ENCODE results near the gene PRR27. TPM values are rescaled to one million over a fixed set of nuclear protein-coding genes. Genes with fewer than 3 reads are reported as not detected.
A peak's percentile ranks its signal among the peaks of the same experiment; 100 is the strongest.

PRR27 gene
- 0.15 TPM for polyA plus RNA-seq (ENCODE audit: insufficient read length)
- long read RNA-seq, donor 1 = 0 reads
- long read RNA-seq, donor 2 = 0 reads
- long read RNA-seq, donor 3 = 0 reads
- long read RNA-seq, donor 4 = 0 reads
- long read RNA-seq, donor 5 = 0 reads
- long read RNA-seq, donor 6 = 0 reads
- long read RNA-seq, donor 7 = 0 reads
- long read RNA-seq, donor 8 = 0 reads

DNA sequence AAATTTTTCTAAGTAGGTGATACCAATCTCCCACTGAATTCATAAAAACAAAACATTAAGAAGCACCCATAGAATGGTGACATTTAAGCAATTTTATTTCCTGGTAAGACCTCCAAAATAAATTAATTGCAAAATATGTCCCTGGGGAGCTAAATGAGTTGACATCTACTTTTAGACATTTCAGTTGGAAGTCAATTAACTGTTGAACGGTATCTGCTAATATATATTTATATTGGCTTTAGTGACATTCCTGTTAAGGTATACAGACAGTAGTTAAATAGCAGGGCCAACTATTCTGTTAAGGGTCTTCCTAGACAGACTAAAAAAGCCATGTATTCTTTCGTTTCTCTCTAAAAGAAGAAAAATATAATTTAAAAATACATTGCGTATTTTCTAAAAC lies at the start of gene PRR27:
Gene PRR27 (plus strand): TSS at position 301 of the 400 bp plus-strand sequence. CDS start 139 bp downstream, outside the sequence.
- no peak for DNase-seq

DNA sequence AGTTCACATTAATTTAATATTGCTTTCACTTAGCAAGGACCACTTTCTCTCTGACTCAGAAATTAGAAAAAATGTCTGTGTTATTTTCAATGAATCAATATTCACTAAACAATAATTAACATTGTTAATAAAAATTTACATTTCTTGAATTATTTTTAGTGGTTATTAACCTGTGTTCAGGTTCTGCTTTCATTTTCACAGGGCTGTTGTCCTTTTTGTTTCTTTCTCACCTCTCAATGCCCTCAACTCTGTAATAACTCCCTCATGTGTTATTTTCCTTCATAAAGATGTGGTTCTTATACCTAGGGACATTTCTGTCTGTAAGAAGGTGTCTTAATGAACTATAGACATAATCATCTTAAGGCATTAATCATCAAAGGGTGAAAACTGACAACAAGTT lies 43.1 kb upstream of the PRR27 start:
- no peak for DNase-seq

DNA sequence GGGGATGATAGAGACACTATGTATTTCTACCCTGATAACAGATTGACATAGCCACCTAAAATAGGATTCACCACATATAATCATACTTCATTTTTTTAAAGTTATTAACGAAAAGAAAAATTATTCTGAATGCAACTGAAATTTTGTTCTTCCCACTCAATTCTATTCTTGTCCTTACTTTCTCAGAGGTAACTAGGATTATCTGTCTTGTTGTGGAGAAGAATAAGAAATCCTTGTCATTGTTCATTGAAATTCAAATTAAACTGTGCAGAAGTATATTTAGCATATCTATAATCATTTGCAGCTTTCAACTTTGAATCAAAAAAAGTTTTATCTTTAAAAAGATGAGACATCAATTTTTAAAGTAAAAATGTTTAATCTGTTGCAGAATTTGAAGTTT lies 40.4 kb upstream of the PRR27 start:
- DNase-seq = no peak

DNA sequence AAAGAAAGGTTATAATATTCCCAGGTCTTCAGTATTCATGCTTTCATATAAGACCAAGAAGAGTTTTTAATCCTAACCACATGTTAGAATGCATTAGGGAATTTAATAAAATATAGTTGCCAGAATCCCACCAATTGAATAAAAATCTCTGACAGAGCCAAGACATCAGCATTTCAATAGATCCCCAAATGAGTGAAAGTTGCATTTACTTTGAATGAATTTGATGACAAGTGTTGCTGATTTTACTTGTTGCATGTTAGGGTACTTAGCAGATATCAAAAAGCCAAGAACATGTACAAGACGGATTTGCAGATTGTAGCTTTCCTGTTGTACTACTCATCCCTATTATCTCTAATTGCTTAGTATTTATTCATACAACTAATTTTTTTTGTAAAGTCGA lies 39.9 kb upstream of the PRR27 start:
- DNase-seq = no peak

DNA sequence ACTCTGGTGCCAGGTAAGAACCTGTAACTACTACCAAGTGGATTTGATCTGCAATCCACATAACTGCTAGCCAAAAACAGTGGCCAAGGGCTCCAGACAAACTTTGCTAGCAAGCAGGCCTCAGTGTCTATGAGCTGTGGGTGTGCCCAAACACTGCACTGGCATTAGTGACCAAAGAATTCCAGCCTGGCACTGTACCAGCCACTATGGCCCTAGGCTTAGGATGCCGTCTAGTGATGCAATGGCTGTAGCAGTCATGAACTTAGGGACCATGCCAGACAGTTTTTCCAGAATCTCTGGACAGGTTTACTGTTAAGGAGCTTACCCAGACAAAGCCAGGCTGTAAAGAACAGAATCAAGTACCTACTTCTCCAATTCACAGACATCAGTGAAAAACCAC lies 33.7 kb upstream of the PRR27 start:
- no peak for DNase-seq

DNA sequence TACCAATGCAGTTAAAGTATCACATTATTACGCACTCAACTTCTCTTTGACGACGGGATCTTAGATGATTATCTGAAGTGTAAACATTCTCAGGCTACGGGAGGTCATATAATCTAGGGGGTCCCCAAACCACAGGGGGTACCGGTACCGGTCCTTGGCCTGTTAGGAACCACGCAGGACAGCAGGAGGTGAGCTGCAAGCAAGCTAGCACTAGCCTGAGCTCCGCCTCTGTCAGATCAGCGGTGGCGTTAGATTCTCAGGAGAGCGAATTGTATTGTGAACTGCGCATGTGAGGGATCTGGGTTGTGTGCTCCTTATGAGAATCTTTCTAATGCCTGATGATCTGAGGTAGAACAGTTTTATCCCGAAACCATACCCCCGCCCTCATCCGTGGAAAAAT lies 20.6 kb upstream of the PRR27 start:
- DNase-seq = no peak

DNA sequence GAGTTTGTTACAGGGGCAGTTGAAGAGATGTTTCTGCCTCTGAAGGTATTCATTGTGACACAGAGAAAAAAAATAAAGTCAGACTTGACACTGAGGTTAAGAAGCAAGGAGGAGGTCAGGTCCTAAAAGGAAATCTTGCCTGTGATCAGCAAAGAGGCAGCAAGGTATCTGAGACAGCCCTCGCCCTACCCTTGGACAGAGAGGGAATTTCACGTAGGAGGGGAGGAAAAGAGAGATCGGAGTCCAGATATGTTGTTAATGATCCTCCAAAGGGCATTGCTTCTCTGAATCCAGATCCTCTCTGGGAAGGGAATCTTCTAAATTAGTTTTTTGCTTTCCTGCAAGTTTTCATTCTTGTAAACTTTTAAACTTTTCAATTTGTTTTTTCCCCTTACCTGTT lies 15.3 kb upstream of the PRR27 start:
- no peak for DNase-seq

DNA sequence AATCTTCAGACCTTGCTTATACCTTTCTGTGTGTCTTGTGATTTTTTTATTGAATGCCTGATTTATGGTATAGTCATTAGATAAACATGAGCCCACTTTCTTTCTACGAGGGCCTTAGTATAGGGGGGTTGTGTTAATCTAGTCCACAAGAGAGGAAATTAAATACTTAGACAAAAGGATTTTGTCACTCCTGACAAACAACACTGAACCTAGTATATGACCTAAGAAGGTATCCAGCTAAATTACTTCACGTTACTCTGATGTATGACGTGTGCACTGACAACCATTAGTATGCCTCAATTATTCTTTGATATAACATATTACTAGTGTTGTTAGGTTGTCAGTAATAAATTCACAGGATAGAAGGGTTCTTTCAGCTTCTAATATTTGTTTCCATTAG lies 2.8 kb upstream of the PRR27 start:
- DNase-seq = no peak

DNA sequence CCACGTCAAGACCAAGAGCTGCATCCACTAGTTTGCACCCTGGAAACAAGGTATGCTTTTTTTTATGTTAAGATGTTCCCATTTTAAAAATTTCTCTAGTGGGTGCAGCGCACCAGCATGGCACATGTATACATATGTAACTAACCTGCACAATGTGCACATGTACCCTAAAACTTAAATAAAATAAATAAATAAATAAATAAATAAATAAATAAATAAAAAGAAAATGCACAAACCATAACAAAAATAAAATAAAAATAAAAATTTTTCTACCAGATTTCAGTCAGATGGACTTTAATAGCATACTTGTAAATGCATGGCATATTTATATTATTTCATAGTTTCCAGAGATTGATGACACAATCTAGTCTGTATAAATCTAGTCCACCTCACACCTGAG lies 1.9 kb upstream of the PRR27 start:
- no peak for DNase-seq

DNA sequence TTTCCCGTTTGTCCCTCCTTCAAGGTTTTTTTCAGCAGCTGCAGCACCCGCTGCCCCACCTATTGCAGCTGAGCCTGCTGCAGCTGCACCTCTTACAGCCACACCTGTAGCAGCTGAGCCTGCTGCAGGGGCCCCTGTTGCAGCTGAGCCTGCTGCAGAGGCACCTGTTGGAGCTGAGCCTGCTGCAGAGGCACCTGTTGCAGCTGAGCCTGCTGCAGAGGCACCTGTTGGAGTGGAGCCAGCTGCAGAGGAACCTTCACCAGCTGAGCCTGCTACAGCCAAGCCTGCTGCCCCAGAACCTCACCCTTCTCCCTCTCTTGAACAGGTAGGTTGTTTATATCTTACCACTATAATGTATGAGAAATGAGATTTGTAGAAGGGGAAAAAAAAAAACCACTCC lies 4.5 kb downstream of the PRR27 start:
- no peak for DNase-seq

DNA sequence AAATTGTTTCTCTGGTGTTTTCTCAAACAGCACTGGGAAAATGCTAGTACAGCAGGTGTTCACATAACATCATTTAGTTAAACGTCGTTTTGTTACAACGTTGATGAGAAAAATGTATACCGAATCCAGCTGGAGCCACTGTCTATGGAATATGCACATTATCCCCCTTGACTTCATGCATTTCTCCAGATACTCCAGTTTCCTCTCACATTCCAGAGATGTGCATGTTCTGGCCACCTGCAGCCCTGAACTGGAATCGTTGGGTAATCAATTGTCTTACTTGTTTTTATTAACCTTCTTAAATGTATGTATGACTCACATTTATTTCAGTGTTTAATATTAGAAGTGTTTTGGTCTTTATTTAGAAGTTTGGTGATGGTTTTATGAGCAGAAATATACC lies 23.1 kb downstream of the PRR27 start:
- no peak for DNase-seq

DNA sequence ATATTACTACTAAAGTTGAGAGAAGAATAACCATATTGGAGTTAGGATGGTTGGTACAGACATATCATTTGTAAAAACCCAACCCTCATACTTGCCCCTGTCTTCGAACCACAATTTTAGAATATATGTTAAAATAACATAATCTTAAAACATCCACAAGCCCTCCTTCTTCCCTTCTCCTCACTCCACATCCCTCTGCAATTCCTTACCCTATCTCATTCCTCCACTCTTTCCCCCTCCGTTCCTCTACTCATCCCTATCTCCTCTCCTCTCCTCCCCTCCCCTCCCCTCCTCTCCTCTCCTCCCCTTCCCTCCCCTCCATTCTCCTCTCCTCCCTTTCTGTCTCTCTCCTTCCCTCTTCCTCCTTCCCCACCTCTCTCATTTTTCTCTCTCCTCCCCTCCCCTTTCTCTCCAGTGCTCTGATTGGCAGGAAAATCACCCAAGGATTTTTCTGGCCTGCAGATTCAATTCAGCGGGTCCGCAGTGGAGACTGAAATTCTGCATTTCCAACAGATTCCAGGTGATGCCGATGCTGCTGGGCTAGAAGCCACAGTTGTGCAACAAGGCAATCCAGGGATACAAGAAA lies 24.1 kb downstream of the PRR27 start:
- DNase-seq = no peak

DNA sequence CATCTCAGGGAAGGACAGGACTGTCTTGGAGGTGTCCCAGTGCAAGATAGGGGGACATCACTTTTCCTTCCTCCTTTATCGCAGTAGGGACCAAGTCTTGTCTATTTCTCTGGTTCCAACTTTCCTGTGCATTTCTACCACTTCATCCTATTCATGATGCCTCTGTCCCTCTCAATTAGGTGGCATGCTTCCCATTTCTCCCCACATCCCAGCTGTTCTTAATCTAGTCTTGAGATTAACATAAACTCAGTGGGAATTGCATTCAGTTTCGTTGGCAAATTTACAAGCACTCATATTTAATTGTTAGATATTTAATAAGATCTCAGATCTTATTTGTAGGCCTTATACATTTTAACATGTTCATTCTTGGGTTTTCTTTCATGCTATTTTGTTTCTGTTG lies 25.8 kb downstream of the PRR27 start:
- no peak for DNase-seq

DNA sequence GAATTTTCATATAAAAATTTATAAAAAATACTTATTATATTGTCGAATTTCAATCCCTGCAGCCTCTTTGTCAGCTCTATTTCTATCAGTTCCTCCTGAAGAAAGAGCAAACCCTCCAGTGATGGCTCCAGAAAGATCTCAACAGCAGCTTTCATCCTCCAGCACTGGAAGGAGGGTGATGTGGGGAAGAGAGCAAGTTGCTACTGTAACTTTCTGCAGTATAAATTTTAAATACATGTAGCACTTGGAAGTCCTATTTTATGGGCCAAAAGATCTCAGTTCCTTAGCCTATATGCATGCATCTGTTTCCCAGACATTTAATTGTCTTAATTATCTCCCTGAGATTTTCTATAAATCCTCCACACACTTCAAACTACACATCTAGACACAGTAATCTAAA lies 27.8 kb downstream of the PRR27 start:
- DNase-seq = no peak

DNA sequence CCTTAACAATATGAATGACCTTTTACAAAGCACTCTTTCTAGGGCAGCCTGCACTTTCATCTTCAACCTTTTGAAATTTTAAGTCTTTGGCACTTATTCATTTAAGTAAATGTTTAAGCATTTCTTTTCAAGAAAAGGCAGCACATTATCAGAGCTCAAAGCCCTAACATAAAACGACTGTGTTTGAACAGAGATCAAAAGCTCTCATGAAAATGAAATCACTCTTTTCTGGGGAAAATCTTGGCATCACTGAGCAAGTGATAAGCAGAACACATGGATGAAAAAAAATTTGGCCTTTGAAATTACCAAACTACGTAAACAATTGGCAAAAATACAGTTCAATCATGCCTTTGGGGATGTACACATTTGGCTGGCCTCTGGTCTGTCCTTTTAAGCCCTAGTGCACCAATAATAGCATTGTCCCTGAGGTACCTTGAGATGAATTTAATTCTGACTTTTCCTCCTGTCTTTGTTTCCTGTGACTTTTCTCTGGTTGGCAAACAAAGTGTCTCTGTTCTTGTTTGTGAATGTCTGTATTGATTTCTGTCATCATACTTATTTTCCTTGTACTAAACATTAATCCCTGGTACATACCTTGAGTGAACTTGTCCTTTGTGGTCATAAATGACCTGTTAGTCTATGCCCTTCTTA lies 28.6 kb downstream of the PRR27 start:
- no peak for DNase-seq

DNA sequence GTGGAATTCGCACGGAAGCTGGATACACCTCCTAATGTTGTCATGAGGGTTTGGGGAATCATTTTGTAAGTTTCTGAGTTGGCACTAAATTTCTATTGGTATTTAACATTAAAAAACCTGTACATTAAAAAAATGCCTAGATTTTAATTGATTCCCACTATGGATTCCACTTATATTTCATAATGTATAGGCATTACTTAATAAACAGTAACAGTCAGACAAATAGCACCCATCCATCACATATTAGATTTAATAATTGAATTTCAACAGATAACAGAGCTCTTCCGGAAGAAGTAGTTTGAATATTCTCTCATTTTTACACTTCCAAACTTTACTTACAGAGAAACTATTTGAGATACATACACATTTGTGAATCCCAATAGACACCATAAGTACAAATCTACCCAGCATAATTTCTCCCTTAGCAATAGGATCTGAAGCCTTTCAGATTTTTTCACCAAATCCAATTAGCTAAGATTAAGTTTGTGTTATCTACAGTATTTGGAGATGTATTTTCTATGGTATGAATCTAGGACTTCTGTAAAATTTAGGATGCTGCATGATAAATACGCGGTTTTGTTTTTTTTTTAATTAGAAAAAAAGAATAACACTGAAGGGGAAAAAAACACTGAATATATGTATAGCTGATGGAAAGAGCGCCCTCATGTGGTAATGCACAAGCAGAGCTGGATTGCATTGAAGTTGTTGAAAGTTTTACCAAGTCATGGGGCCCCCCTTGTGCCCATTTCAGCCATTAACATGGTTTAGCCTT lies 29.3 kb downstream of the PRR27 start:
- DNase-seq = peak; percentile 44

DNA sequence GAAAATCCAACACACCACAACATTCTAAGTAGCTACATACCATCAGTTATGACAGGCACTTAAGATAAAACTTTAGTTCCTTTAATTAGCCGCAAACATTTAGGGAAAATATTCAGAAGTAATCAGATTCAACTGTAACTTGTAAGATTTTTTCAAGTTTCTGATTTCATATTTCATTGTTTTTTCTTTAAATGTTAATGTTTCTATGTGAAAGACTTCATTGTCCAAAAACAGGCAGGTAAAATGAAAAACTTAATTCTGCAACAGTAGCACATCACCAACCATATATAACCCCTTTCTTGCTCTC lies 29.9 kb downstream of the PRR27 start:
- DNase-seq = no peak

DNA sequence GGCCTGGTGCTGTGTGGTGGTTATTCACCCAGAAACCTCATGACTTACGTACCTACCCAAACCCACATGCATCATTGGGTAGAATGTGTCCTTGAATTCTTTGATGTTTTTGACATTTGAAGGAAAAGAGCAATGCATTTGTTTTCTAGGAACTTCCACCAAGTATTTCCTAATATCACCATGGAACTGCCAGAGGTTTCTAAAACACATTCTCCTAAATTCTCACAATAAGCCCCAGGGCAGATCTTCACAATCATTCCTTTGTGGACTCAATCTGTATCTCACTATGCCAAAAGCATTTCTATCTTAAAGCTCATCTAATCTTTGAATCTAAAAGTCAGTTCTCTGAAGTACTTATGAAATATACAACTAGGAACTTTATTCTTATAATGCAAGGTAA lies 33.2 kb downstream of the PRR27 start:
- no peak for DNase-seq

DNA sequence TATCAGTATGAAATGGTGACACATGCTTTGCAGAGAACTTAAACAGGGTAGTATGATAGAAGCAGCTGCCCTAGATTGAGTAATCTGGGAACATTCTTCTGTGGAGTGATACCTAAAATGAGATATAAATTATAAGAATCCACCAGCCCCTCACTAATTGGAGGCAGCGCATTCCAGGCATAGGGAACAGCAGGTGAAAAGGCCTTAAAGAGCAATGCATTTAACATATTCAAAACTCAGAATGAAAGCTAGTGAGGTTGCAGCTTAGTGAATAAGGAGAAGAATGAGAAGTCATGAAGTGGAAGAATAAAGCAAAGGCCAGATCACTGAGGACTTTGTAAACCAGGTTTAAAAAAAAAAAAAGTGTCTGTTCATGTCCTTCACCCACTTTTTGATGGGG lies 36.5 kb downstream of the PRR27 start:
- DNase-seq = no peak

DNA sequence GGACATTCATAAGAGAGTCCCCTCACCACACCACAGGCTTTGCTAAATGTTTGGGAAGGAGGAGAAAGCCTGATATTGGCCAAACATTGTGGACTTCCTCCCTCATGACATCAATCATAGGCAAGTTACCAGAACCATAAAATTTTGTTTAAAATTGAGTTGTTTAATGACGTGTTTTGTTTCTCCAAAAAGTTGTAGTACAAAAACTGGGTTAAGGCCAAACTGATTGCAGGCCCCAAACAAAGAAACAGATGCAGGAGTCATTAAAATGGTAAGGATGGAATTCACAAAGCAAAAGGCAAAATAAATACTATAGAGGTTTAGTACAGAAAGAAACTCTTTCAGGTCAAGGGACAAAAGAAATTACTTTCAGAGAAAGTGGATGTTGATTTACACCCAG lies 37.6 kb downstream of the PRR27 start:
- DNase-seq = no peak

DNA sequence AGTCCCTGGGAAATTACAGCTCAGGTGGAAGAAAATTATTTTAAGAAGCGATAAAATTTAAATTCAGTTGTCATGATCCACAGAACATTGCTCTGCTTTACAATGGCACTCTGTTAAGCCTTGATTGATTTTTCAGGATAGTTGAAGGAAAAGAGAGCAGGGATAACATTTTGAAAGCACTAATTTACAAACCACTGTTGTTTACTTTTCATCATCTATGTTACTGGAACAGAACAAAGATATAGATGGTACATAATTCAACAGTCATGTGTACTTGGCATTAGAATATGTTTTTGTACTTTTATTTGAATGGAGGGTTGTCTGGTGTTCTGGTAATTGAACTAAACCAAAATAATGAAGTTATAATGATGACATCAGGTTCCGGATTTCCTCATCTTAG lies 38.9 kb downstream of the PRR27 start:
- no peak for DNase-seq

DNA sequence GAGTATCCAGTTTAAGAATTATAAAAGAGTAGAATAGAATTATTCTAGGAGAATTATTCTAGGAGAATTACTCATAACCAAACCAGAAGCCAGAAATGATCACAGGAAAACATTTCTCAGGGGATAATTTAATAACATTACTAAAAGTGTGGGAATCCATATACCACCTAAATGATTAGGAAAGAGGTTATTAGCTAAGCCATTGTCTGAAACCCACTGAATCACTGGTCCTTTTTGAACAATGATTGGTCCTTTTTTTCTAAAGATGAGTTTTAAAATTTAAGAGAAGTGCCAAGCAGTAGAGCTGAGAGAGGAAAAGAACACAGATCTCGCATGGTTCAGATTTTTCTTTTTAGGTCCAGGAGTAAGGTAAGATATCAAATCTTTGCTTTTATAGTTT lies 41.4 kb downstream of the PRR27 start, which contains the start of gene ODAM:
Gene ODAM (plus strand): TSS at position 301 of the 400 bp plus-strand sequence. CDS start 819 bp downstream, outside the sequence.
- DNase-seq = no peak

DNA sequence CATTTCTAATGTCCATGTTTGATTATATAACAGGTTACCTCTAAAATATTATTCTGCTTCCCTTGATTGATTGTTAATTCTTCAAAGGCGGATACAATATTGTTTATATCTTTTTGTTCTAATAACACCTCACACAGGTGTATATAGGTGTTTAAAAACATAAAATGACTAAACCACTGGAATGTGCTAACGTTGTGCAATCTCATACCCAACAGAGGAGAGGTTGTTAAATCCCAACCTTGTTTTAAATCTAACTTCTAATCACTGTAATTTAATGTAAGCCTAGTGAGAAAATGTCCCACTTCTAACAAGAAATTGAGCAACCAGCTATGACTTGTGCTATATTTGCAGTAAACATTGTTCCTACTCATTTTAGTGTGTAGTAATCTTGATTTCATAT lies 42.8 kb downstream of the PRR27 start:
- DNase-seq = no peak
